Measurements from ENCODE around the gene PIAS4.

The PIAS4 gene

DNA sequence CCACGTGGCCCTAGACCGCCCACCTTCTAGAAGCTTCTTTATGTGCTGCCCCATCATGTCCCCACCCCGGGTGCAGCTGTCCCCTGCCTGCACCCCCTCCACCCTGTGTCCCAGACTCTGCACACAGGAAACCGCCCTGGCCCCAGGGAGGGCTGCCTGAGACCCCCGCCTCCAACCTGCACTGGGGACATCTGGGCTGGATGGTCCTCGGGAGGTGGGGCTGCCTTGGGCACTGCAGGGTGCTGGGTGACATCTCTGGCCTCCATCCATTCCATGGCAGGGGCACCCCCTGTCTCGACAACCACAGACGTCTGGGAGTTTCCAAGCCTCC lies 77.0 kb downstream of the PIAS4 start:
- TF ChIP-seq ZNF274 (IDR thresholded peaks at IDR 0.05; ENCODE audit: low read depth, low read length): no peak
- no peak for TF ChIP-seq SUZ12 (IDR thresholded peaks at IDR 0.05; ENCODE audit: extremely low read depth, insufficient read depth, insufficient read length)
- TF ChIP-seq YY1 (IDR thresholded peaks at IDR 0.05; ENCODE audit: insufficient read depth, insufficient read length): no peak

GRCh38 chr19:4086411-4086867 lies 78.9 kb downstream of the PIAS4 start:
- no peak for TF ChIP-seq SUZ12 (IDR thresholded peaks at IDR 0.05; ENCODE audit: extremely low read depth, insufficient read depth, insufficient read length)
- no peak for TF ChIP-seq ZNF274 (IDR thresholded peaks at IDR 0.05; ENCODE audit: low read depth, low read length)
- TF ChIP-seq YY1 (IDR thresholded peaks at IDR 0.05; ENCODE audit: insufficient read depth, insufficient read length): no peak
- Histone ChIP-seq H3K9ac (ENCODE audit: insufficient read length, low read depth) (no peak overlapping the region), H3K4me3 (ENCODE audit: insufficient read length, low read depth) (no peak overlapping the region), H3K27me3 (ENCODE audit: insufficient read depth, insufficient read length) (no peaks in the 10 kb centered on the region), H3K36me3 (ENCODE audit: insufficient read depth, insufficient read length, low read length) (peaks cover 33% of the 10 kb centered on the region), H3K9me3 (ENCODE audit: insufficient read depth, low read length) (no peaks in the 10 kb centered on the region), H3K4me1 (ENCODE audit: insufficient read depth, insufficient read length) (peaks cover 22% of the 10 kb centered on the region)
- no peak for DNase-seq (ENCODE audit: low read depth, low spot score)

More for the DNA sequence above, 77.0 kb downstream of the PIAS4 start:
- Histone ChIP-seq H3K4me1 (ENCODE audit: insufficient read depth, insufficient read length) (peaks cover 20% of the 10 kb centered on the region), H3K27me3 (ENCODE audit: insufficient read depth, insufficient read length) (no peaks in the 10 kb centered on the region), H3K4me3 (ENCODE audit: insufficient read length, low read depth) (no peak overlapping the region), H3K9me3 (ENCODE audit: insufficient read depth, low read length) (no peaks in the 10 kb centered on the region), H3K9ac (ENCODE audit: insufficient read length, low read depth) (no peak overlapping the region), H3K36me3 (ENCODE audit: insufficient read depth, insufficient read length, low read length) (peaks cover 16% of the 10 kb centered on the region)
- DNase-seq (ENCODE audit: low read depth, low spot score): no peak

DNA sequence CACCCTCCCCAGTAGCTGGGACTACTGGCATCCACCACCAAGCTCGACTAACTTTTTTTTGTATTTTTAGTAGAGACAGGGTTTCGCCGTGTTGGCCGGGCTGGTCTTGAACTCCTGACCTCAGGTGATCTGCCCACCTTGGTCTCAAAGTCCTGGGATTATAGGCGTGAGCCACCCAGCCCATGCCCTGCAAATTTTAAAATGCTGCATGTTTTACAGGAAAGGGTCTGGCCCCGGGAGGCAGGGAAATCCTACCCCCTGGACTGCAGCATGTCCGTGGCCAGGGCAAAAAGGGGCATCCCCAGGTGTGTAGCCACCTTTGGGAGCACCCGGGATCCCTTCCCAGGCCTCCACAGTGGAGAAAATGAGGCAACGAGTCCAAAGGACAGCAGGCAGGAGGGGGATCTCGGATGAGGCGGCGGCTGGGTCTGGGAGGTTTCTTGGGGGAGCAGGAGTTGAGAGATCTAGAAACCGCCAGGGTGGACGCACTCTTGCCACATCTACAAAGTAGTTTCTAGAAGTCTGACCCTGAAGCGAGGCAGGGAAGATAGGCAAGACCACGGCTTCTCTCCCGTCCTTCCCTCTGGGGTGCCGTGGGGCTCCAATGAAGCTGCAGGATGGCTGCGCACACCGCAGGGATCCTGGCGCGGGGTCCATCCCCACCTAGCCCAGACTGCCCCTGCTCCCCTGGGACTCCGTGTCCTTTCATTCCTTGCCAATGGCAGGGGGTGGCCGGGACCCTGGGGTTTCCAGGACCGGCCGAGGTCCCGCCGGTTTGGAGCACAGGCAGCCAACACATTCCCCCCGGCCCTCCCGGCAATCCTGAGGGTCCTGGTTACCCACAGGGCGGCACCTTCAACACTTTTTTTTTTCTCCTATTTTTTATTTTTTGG lies 80.5 kb downstream of the PIAS4 start:
- Histone ChIP-seq H3K9ac (ENCODE audit: insufficient read length, low read depth) (no peak overlapping the region), H3K4me1 (ENCODE audit: insufficient read depth, insufficient read length) (peaks cover 18% of the 10 kb centered on the region), H3K36me3 (ENCODE audit: insufficient read depth, insufficient read length, low read length) (peaks cover 44% of the 10 kb centered on the region), H3K4me3 (ENCODE audit: insufficient read length, low read depth) (no peak overlapping the region), H3K9me3 (ENCODE audit: insufficient read depth, low read length) (no peaks in the 10 kb centered on the region), H3K27me3 (ENCODE audit: insufficient read depth, insufficient read length) (no peaks in the 10 kb centered on the region)
- TF ChIP-seq ZNF274 (IDR thresholded peaks at IDR 0.05; ENCODE audit: low read depth, low read length) (no peak), YY1 (IDR thresholded peaks at IDR 0.05; ENCODE audit: insufficient read depth, insufficient read length) (no peak), SUZ12 (IDR thresholded peaks at IDR 0.05; ENCODE audit: extremely low read depth, insufficient read depth, insufficient read length) (no peak)
- no peak for DNase-seq (ENCODE audit: low read depth, low spot score)

DNA sequence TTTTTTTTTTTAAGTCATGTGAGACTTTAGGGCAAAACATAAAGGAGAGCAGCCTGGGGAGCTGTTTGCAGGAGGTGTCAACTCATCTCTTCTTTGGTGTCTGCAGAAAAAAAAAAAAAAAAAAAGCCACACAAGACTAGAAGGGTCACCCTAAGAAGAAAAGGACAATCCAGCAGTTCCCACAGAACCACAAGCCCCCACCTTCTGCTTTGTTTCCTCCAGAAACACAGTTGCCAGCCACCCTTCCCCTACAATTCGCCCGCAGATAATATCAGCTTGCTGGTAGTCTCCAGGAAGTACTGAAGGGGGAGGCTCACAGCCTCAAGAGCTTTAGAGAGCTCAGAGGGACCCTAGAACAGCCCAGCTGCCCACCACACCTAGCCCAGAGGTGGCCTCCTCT lies 81.4 kb downstream of the PIAS4 start:
- H3K9ac ChIP-seq (ENCODE audit: insufficient read length, low read depth): no peak overlapping the region
- H3K4me1 ChIP-seq (ENCODE audit: insufficient read depth, insufficient read length): peaks cover 18% of the 10 kb centered on the region
- TF ChIP-seq YY1 (IDR thresholded peaks at IDR 0.05; ENCODE audit: insufficient read depth, insufficient read length) (no peak), ZNF274 (IDR thresholded peaks at IDR 0.05; ENCODE audit: low read depth, low read length) (no peak)
- no peaks in the 10 kb centered on the region for H3K9me3 ChIP-seq (ENCODE audit: insufficient read depth, low read length)
- no peak overlapping the region for H3K4me3 ChIP-seq (ENCODE audit: insufficient read length, low read depth)
- DNase-seq (ENCODE audit: low read depth, low spot score): no peak
- no peaks in the 10 kb centered on the region for H3K27me3 ChIP-seq (ENCODE audit: insufficient read depth, insufficient read length)
- H3K36me3 ChIP-seq (ENCODE audit: insufficient read depth, insufficient read length, low read length): peaks cover 54% of the 10 kb centered on the region

Data from NT2/D1 (cell line).